Measurements from ENCODE around the gene CCDC63. TPM values are rescaled to one million over a fixed set of nuclear protein-coding genes. Genes with fewer than 3 reads are reported as not detected.

The CCDC63 gene
- polyA plus RNA-seq, 3 donors, result 0.22 TPM; not detected in 2

DNA sequence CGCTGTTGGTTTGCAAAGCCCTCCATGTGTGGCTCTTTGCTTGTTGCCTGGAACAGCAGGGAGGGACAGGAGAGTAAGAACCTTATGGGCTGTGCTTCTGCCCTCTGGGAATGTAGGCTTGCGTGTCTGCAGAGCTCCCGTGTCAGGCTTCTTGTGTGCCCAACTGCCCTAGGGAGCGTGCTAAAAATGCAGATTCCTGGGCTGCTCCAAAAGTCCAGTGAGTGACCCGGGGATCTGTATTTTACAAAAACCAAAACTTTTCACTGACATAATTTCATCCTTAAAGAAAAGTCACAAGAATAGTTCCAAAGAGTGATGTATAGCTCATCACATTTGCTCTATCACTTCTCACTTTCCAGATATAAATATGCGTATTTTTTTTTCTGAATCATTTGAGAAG lies 34.8 kb upstream of the CCDC63 start:
- Mint-ChIP-seq H3K27me3 (ENCODE audit: low read depth in 3 of 3) (peaks cover 0 to 14% (median 5%) of the 10 kb centered on the region in 3 donors), H3K36me3 (no peaks in the 10 kb centered on the region), H3K27ac (no peak overlapping the region), H3K4me3 (no peak overlapping the region), H3K9me3 (peaks cover 0 to 9% (median 0%) of the 10 kb centered on the region in 7 donors), H3K4me1 (peaks cover 12% of the 10 kb centered on the region)
- H3K4me3 ChIP-seq (replicated peaks in 1 of 3; ENCODE audit: low read depth in 2 of 3, low read length in 3 of 3), result no peak overlapping the region
- H3K4me1 ChIP-seq (ENCODE audit: control insufficient read depth in 1 of 2, insufficient read depth in 2 of 2, low read length in 2 of 2), result peaks cover 4 to 7% of the 10 kb centered on the region in 2 donors
- H3K9ac ChIP-seq (ENCODE audit: insufficient read depth, low read length, poor library complexity, severe bottlenecking), result no peak overlapping the region
- H3K9me3 ChIP-seq (replicated peaks in 1 of 2; ENCODE audit: control insufficient read depth in 1 of 2, insufficient read depth in 1 of 2, low read length in 2 of 2), result no peaks in the 10 kb centered on the region
- no peaks in the 10 kb centered on the region for H3K36me3 ChIP-seq (replicated peaks in 1 of 2; ENCODE audit: control insufficient read depth in 1 of 2, insufficient read depth in 2 of 2, low read length in 2 of 2)
- WGBS (ENCODE audit: insufficient coverage), result 94% methylated on average over 5 of the region's 6 CpGs
- TF ChIP-seq CTCF (IDR thresholded peaks at IDR 0.05), result no peak
- no peaks in the 10 kb centered on the region for H4K20me1 ChIP-seq (ENCODE audit: insufficient read depth, low read length)
- no peak overlapping the region for H3K4me2 ChIP-seq (replicated peaks; ENCODE audit: extremely low read depth, low read length, poor library complexity, severe bottlenecking)
- DNase-seq, result no peak
- H3K27ac ChIP-seq (ENCODE audit: low read depth in 1 of 2, low read length in 2 of 2), result no peak overlapping the region
- no peak overlapping the region for H2AFZ ChIP-seq (ENCODE audit: insufficient read depth, low read depth, low read length, poor library complexity, severe bottlenecking)
- no peaks in the 10 kb centered on the region for H3K79me2 ChIP-seq (ENCODE audit: insufficient read depth, low read length)
- intact Hi-C loops (cut with micrococcal nuclease), result no loop called here
- H3K27me3 ChIP-seq (ENCODE audit: control insufficient read depth in 2 of 2, insufficient read depth in 2 of 2, low read length in 2 of 2), result no peaks in the 10 kb centered on the region

- DNase-seq, result no peak
- Histone ChIP-seq H3K4me2 (replicated peaks; ENCODE audit: extremely low read depth, low read length, poor library complexity, severe bottlenecking) (no peak overlapping the region), H3K9me3 (replicated peaks in 1 of 2; ENCODE audit: control insufficient read depth in 1 of 2, insufficient read depth in 1 of 2, low read length in 2 of 2) (no peaks in the 10 kb centered on the region), H2AFZ (ENCODE audit: insufficient read depth, low read depth, low read length, poor library complexity, severe bottlenecking) (no peak overlapping the region), H3K36me3 (replicated peaks in 1 of 2; ENCODE audit: control insufficient read depth in 1 of 2, insufficient read depth in 2 of 2, low read length in 2 of 2) (no peaks in the 10 kb centered on the region), H4K20me1 (ENCODE audit: insufficient read depth, low read length) (no peaks in the 10 kb centered on the region), H3K4me1 (ENCODE audit: control insufficient read depth in 1 of 2, insufficient read depth in 2 of 2, low read length in 2 of 2) (peaks cover 4 to 7% of the 10 kb centered on the region in 2 donors), H3K4me3 (replicated peaks in 1 of 3; ENCODE audit: low read depth in 2 of 3, low read length in 3 of 3) (no peak overlapping the region), H3K79me2 (ENCODE audit: insufficient read depth, low read length) (no peaks in the 10 kb centered on the region), H3K27ac (ENCODE audit: low read depth in 1 of 2, low read length in 2 of 2) (no peak overlapping the region), H3K9ac (ENCODE audit: insufficient read depth, low read length, poor library complexity, severe bottlenecking) (no peak overlapping the region), H3K27me3 (ENCODE audit: control insufficient read depth in 2 of 2, insufficient read depth in 2 of 2, low read length in 2 of 2) (no peaks in the 10 kb centered on the region)
- Mint-ChIP-seq H3K4me1 (peaks cover 12% of the 10 kb centered on the region), H3K27me3 (ENCODE audit: low read depth in 3 of 3) (peaks cover 0 to 14% (median 3%) of the 10 kb centered on the region in 3 donors), H3K27ac (no peak overlapping the region), H3K9me3 (peaks cover 0 to 9% (median 0%) of the 10 kb centered on the region in 7 donors), H3K4me3 (peak overlapping the region in 1 of 2 donors; percentile 43), H3K36me3 (no peaks in the 10 kb centered on the region)
- intact Hi-C loops (cut with micrococcal nuclease), result no loop called here
- no peak for TF ChIP-seq CTCF (IDR thresholded peaks at IDR 0.05)
- WGBS (ENCODE audit: insufficient coverage), result 60% methylated on average over 8 of the region's 8 CpGs
These were observed 33.5 kb upstream of the CCDC63 start for GRCh38 chr12:110813285-110813684.

Data from CD14-positive monocyte (primary cell).